Neural progenitor cell (in vitro differentiated cells): ENCODE results near the gene AIFM2. TPM values are rescaled to one million over a fixed set of nuclear protein-coding genes. Genes with fewer than 3 reads are reported as not detected.
A peak's percentile ranks its signal among the peaks of the same experiment; 100 is the strongest.

Source experiments
- DNase-seq: peaks from one replicate; pipeline ENCODE4 v3.0.0-alpha.2; 2016; ENCODE audit warnings: low spot score
- H2AFZ ChIP-seq: fragments of 200-600 bp; sonication (generic); replicated peaks from 2 replicates; pipeline ENCODE4 v1.6.1; 2016; ENCODE audit warnings: antibody characterized with exemption
- H3F3A ChIP-seq: fragments of 200-600 bp; sonication (generic); 2 replicates; pipeline ENCODE4 v1.6.1; 2016; ENCODE audit warnings: antibody characterized with exemption, low read depth
- H3K27ac ChIP-seq: fragments of 200-600 bp; sonication (generic); 2 replicates; pipeline ENCODE4 v1.5.1; 2016; ENCODE audit warnings: mild to moderate bottlenecking
- H3K27me3 ChIP-seq: fragments of 200-600 bp; sonication (generic); 2 replicates; pipeline ENCODE4 v1.6.1; 2016; ENCODE audit warnings: mild to moderate bottlenecking, moderate library complexity
- H3K36me3 ChIP-seq: fragments of 200-600 bp; sonication (generic); 2 replicates; pipeline ENCODE4 v1.5.1; 2016
- H3K4me1 ChIP-seq: fragments of 200-600 bp; sonication (generic); 2 replicates; pipeline ENCODE4 v1.6.1; 2016; ENCODE audit warnings: mixed run types
- H3K4me2 ChIP-seq: fragments of 200-600 bp; sonication (generic); 2 replicates; pipeline ENCODE4 v1.6.1; 2016
- H3K4me3 ChIP-seq: fragments of 200-600 bp; sonication (generic); 2 replicates; pipeline ENCODE4 v1.5.1; 2016
- H3K79me2 ChIP-seq: fragments of 200-600 bp; sonication (generic); 2 replicates; pipeline ENCODE4 v1.6.1; 2016; ENCODE audit warnings: low read depth
- H3K9ac ChIP-seq: fragments of 200-600 bp; sonication (generic); 2 replicates; pipeline ENCODE4 v1.6.1; 2016
- H3K9me3 ChIP-seq: fragments of 200-600 bp; sonication (generic); 2 replicates; pipeline ENCODE4 v1.5.1; 2016; ENCODE audit warnings: low read depth
- H4K20me1 ChIP-seq: fragments of 200-600 bp; sonication (generic); 2 replicates; pipeline ENCODE4 v1.6.1; 2016; ENCODE audit warnings: low read depth
- H3K27ac Mint-ChIP-seq: 3 replicates; pipeline ENCODE4 v1.8.0; 2021; ENCODE audit warnings: mixed read lengths
- H3K27me3 Mint-ChIP-seq: 2 replicates; pipeline ENCODE4 v1.8.0; 2022; ENCODE audit warnings: low read depth, mild to moderate bottlenecking, inconsistent platforms, moderate library complexity, mixed read lengths; ENCODE audit not compliant: insufficient read depth
- H3K36me3 Mint-ChIP-seq: 3 replicates; pipeline ENCODE4 v1.8.0; 2021; ENCODE audit warnings: mixed read lengths
- H3K4me1 Mint-ChIP-seq: 3 replicates; pipeline ENCODE4 v1.8.0; 2021; ENCODE audit warnings: mixed read lengths
- H3K4me3 Mint-ChIP-seq: 3 replicates; pipeline ENCODE4 v1.8.0; 2021; ENCODE audit warnings: mild to moderate bottlenecking, moderate library complexity, mixed read lengths
- H3K9me3 Mint-ChIP-seq: 3 replicates; pipeline ENCODE4 v1.8.0; 2020; ENCODE audit warnings: mixed read lengths
- EZH2 ChIP-seq: fragments of 200-600 bp; sonication (generic); IDR thresholded peaks from 2 replicates; pipeline ENCODE4 v1.6.1; 2017; ENCODE audit warnings: antibody characterized with exemption, mild to moderate bottlenecking, moderate library complexity
- EZH2phosphoT487 ChIP-seq: fragments of 200-600 bp; sonication (generic); IDR thresholded peaks from 2 replicates; pipeline ENCODE4 v1.6.1; 2017; ENCODE audit warnings: antibody characterized with exemption
- total RNA-seq: library from RNA; depleted of rRNA; stranded (reverse); fragments of >200 nt; gene quantifications from 2 replicates; pipeline ENCODE4 v1.2.3, GENCODE V29; 2015; ENCODE audit warnings: low replicate concordance
- TF ChIP-seq, protein P1 (sequence below): fragments of 200-600 bp; sonication (generic); IDR thresholded peaks from 2 replicates; pipeline ENCODE4 v1.5.1; 2017; ENCODE audit warnings: antibody characterized with exemption, mild to moderate bottlenecking

Gene AIFM2
- total RNA-seq, 1 donor from 2014 or later = 1.1 TPM

DNA sequence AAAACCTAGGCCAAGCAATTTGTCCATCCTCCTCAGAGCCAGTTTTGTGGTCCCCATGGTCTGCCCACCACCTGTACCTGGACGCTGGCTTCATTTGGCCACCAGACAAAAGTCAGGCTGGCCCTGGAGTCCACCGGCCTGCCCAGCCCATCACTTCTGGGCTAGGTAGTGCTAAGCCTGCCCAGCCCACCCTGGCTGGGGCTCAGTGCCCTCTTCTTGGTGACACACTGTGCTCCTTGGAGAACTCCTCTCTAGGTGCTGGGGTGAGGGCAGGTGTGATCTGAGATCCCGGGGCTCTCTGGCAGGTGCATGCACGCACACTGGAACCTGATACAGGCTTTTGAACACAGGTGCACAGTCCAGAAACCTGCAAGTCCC, 1.1 kb downstream of the AIFM2 start:
- Histone ChIP-seq H3F3A (no peaks in the 10 kb centered on the region), H2AFZ (no peak overlapping the region), H3K9me3 (no peaks in the 10 kb centered on the region), H3K4me2 (no peak overlapping the region), H3K27ac (no peak overlapping the region), H3K79me2 (no peaks in the 10 kb centered on the region), H3K36me3 (no peaks in the 10 kb centered on the region), H3K9ac (no peak overlapping the region), H4K20me1 (peaks cover 13% of the 10 kb centered on the region), H3K4me3 (no peak overlapping the region), H3K27me3 (peaks cover 56% of the 10 kb centered on the region), H3K4me1 (no peaks in the 10 kb centered on the region)
- Mint-ChIP-seq H3K27me3 (peaks cover 32% of the 10 kb centered on the region), H3K9me3 (no peaks in the 10 kb centered on the region), H3K36me3 (peaks cover 3% of the 10 kb centered on the region), H3K27ac (no peak overlapping the region), H3K4me1 (peaks cover 15% of the 10 kb centered on the region), H3K4me3 (peak overlapping the region; percentile 81)
- no peak for DNase-seq
- TF ChIP-seq EZH2 (no peak), EZH2phosphoT487 (no peak)
- TF ChIP-seq, protein P1, sequence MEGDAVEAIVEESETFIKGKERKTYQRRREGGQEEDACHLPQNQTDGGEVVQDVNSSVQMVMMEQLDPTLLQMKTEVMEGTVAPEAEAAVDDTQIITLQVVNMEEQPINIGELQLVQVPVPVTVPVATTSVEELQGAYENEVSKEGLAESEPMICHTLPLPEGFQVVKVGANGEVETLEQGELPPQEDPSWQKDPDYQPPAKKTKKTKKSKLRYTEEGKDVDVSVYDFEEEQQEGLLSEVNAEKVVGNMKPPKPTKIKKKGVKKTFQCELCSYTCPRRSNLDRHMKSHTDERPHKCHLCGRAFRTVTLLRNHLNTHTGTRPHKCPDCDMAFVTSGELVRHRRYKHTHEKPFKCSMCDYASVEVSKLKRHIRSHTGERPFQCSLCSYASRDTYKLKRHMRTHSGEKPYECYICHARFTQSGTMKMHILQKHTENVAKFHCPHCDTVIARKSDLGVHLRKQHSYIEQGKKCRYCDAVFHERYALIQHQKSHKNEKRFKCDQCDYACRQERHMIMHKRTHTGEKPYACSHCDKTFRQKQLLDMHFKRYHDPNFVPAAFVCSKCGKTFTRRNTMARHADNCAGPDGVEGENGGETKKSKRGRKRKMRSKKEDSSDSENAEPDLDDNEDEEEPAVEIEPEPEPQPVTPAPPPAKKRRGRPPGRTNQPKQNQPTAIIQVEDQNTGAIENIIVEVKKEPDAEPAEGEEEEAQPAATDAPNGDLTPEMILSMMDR = no peak

DNA sequence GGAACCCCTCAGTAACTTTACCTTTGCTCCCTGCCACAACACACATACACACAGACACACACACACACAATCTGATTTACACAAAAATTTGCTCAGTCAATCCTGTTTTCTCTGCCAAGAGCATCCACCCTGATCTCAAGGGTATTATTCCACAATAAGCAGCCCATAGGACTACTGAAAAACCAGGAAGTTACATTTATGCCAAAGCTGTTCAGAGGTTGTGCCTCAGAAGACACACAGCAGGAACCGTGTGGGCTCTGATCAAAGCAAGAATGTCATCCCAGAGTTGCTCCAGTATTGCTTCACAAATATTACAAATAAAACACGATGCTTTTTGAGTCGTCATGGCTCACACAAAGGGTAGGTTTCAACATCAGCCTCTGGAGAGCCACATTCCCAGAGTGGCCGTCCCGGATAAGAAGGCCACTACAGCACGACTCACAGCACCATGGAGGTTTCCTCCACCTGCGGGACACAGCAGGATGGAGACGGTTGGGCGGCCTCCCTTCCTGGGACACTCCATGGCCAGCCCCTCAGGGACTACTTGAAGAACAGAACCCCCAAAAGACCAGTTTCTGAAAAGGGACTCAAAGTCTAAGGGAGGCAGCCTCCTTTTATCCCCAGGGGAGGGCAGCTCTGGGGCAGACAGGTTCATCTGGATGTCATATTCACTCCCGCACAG, 1.6 kb downstream of the AIFM2 start:
- Histone ChIP-seq H3K4me1 (no peaks in the 10 kb centered on the region), H3K9ac (no peak overlapping the region), H3K79me2 (no peaks in the 10 kb centered on the region), H3K4me3 (no peak overlapping the region), H3F3A (no peaks in the 10 kb centered on the region), H4K20me1 (peaks cover 13% of the 10 kb centered on the region), H3K9me3 (no peaks in the 10 kb centered on the region), H2AFZ (no peak overlapping the region), H3K27ac (no peak overlapping the region), H3K36me3 (no peaks in the 10 kb centered on the region), H3K4me2 (no peak overlapping the region), H3K27me3 (peaks cover 56% of the 10 kb centered on the region)
- no peaks in the 10 kb centered on the region for H3K9me3 Mint-ChIP-seq
- H3K27me3 Mint-ChIP-seq = peaks cover 32% of the 10 kb centered on the region
- peaks cover 15% of the 10 kb centered on the region for H3K4me1 Mint-ChIP-seq
- no peak overlapping the region for H3K4me3 Mint-ChIP-seq
- peaks cover 3% of the 10 kb centered on the region for H3K36me3 Mint-ChIP-seq
- H3K27ac Mint-ChIP-seq = no peak overlapping the region
- TF ChIP-seq EZH2phosphoT487 = no peak
- no peak for TF ChIP-seq EZH2
- TF ChIP-seq, protein P1 = no peak
- DNase-seq = no peak

DNA sequence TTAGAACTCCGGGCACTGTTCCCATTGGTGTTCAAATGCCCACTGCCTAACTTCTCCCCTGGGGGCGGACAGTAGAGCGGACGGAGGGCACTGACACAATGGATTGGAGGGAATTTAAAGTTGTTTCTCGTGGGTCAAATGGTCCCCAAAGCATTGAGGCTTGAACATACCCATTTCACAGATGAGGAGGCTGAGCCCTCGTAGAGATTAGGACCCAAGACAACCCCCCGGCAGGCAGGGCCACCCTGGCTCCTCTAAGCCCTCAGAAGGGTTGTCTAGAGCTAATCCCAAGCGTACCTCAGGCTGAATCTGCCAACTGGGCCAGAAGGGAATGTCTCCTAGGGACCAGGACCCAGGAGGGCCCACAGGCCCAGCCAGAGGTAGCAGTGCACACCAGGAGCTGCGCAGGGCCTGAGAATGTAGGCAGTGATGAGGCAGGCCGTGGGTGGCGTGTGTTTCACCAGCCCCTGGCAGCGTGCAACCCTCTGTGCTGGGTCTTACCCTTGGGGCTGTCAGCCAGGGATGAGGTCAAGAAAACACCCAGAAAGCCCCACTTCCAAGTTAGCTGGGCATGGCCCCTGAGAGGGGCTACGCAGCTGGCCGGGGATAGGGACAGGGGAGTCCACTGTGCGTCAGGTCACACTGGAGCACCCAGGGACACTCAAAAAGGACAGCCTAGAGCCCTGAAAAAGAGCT, 5.8 kb downstream of the AIFM2 start:
- Histone ChIP-seq H3K79me2 (no peaks in the 10 kb centered on the region), H3K9ac (no peak overlapping the region), H3K36me3 (no peaks in the 10 kb centered on the region), H3K27me3 (peaks cover 25% of the 10 kb centered on the region), H3K4me1 (no peaks in the 10 kb centered on the region), H3K27ac (no peak overlapping the region), H3K9me3 (no peaks in the 10 kb centered on the region), H3K4me3 (no peak overlapping the region), H2AFZ (no peak overlapping the region), H4K20me1 (no peaks in the 10 kb centered on the region), H3F3A (no peaks in the 10 kb centered on the region), H3K4me2 (no peak overlapping the region)
- no peak overlapping the region for H3K27ac Mint-ChIP-seq
- H3K9me3 Mint-ChIP-seq = no peaks in the 10 kb centered on the region
- H3K4me1 Mint-ChIP-seq = peaks cover 5% of the 10 kb centered on the region
- TF ChIP-seq EZH2phosphoT487 (no peak), EZH2 (no peak)
- TF ChIP-seq, protein P1 = no peak
- no peak for DNase-seq
- peaks cover 18% of the 10 kb centered on the region for H3K27me3 Mint-ChIP-seq
- H3K4me3 Mint-ChIP-seq = no peak overlapping the region
- H3K36me3 Mint-ChIP-seq = no peaks in the 10 kb centered on the region
